ENCODE data around the gene FLOT2. TPM values are rescaled to one million over a fixed set of nuclear protein-coding genes. Genes with fewer than 3 reads are reported as not detected.
"Not testable (repeated sequence)": the region's sequence is repeated elsewhere in the genome, so short reads cannot be mapped to it uniquely, and the experiment has no call there.

Gene FLOT2
- polyA plus RNA-seq, 3 donors from 2014 or later = 275 to 360 (median 296) TPM

DNA sequence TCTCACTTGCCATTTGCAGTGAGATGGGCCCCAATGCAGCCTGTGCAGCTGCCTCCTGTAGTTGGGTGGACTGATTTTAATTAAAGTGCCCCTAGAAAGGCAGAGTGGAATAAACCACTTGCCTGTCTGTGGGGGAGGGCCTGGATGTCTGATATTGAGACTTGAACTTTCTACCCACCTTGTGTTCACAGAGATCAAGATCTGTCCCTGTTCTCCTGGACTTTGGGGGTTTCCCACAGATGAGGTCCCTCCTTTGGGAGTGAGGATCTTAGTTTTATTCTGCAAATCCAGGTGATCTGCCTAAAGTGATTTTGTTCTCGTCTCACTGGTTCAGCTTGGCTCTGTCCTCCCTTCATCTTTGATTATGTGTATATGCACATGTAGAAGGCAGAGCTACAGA, 13.0 kb upstream of the FLOT2 start:
- H3K4me3 Mint-ChIP-seq = no peak overlapping the region
- H3K27ac Mint-ChIP-seq = no peak overlapping the region
- H3K9me3 Mint-ChIP-seq = no peaks in the 10 kb centered on the region
- no peaks in the 10 kb centered on the region for H3K4me1 Mint-ChIP-seq
- peaks cover 2 to 6% (median 3%) of the 10 kb centered on the region in 3 donors for H3K27me3 Mint-ChIP-seq (ENCODE audit: low read depth in 3 of 3)
- DNase-seq = no peak
- peaks cover 14 to 63% (median 32%) of the 10 kb centered on the region in 3 donors for H3K36me3 Mint-ChIP-seq

DNA sequence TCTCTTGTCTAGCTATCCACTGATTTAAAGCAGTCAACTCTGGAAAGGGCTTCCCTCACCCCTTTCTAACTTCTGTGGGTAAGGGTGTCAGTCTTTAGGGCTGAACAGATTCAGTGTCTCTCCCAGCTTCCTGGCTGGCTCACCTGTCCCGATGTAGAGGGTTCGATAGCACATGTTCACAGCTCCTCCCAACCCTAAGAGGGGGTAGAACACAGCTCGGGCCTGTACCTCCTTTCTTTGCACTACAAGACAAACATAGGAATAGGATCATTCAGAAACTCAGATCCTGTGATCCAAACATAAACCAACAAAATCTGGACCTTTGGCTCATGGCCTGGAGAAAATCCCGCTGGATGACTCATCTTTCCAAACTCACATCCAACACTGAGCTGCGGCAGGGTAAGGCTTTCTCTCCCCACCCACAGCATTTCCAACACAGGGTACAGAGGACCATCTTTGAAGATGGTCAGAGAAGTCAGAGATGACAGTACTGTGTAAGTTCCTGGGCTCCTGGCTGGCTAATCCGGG, 11.2 kb upstream of the FLOT2 start:
- peaks cover 3 to 7% of the 10 kb centered on the region in 2 donors for H3K4me1 Mint-ChIP-seq
- H3K27ac Mint-ChIP-seq = peak overlapping the region in 2 of 6 donors; percentile 17 to 35
- DNase-seq = no peak
- peaks cover 6 to 50% (median 22%) of the 10 kb centered on the region in 3 donors for H3K36me3 Mint-ChIP-seq
- H3K27me3 Mint-ChIP-seq (ENCODE audit: low read depth in 3 of 3) = peaks cover 3 to 7% (median 4%) of the 10 kb centered on the region in 3 donors
- no peak overlapping the region for H3K4me3 Mint-ChIP-seq
- no peaks in the 10 kb centered on the region for H3K9me3 Mint-ChIP-seq

DNA sequence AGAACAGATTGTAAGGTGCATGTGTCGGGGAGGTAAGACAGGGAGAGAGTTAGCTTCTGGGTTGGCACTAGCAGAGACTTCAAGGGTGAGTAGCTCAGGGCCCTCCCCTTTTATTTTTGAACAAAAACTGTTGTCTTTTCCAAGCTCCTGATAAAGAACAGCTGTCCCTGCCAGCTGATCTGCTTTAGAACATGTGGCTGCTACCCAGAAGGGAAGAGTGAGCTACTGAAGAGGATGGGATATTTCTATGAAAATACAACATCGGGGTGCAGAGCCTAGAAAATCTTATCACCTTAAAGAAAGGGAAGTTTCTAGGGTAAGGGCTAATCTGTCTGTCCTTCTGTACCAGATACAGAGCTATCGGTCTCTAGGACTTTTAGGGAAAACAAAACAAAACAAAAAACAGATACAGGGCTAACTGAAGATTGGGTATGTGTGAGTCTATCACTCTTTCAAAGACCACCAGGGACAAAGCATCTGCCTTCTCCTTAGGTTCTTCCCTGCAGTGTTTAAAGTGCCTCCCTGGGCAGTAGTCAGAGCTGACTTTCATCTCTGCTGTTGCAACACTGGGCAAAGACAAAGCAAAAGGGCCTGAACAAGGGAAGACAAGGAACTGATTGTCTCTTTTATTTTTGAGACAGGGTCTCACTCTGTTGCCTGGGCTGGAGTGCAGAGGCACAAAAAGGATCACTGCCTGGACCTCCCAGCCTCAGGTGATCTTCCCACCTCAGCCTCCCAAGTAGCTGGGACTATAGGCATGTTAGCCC, 10.4 kb upstream of the FLOT2 start:
- H3K27me3 Mint-ChIP-seq (ENCODE audit: low read depth in 3 of 3) = peaks cover 3 to 6% (median 5%) of the 10 kb centered on the region in 3 donors
- DNase-seq = no peak
- H3K27ac Mint-ChIP-seq = peak overlapping the region in 5 of 6 donors; percentile 23 to 64 (median 58)
- no peak overlapping the region for H3K4me3 Mint-ChIP-seq
- no peaks in the 10 kb centered on the region for H3K9me3 Mint-ChIP-seq
- H3K4me1 Mint-ChIP-seq = peaks cover 7 to 14% of the 10 kb centered on the region in 2 donors
- H3K36me3 Mint-ChIP-seq = peaks cover 6 to 43% (median 21%) of the 10 kb centered on the region in 3 donors

DNA sequence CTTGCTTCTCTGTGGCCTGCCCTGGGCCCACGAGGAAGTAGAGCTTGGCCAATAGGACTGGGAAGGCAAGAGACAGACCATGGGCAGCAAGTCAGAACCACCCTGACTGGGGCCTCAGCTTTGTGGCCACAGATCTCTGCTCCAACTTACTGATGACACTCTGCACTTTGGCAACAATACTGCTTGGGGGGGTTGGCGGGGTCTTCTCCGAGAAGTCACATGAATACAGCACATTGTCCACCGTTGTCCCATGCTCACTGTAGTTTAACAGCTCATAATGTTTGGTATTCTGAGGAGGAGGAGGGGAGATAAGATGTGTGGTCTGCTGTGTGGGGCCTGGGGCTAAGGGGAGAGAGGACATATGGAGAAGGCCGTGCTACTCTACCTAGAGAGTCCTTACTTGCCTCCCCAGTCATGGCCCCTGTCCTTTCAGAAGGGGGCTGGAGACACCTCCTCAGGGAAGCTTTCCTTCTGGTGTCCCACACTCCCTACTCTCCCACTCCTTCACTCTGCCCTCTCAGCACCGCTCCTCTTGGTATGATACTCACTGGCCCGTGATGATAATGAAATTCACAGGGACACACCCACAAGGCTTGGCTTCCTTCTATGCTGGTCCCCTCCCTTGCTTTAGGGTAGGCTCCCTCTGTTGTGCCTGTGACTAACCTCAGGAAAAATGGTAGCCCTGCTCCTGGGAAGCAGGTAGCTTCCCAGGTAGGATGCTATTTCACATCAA, 9.3 kb upstream of the FLOT2 start:
- no peak for DNase-seq
- Mint-ChIP-seq H3K4me3 (no peak overlapping the region), H3K9me3 (no peaks in the 10 kb centered on the region), H3K27ac (peak overlapping the region in 5 of 6 donors; percentile 34 to 58 (median 46)), H3K36me3 (peaks cover 10 to 37% (median 18%) of the 10 kb centered on the region in 3 donors), H3K4me1 (peaks cover 11 to 19% of the 10 kb centered on the region in 2 donors), H3K27me3 (ENCODE audit: low read depth in 3 of 3) (peaks cover 4 to 8% (median 5%) of the 10 kb centered on the region in 3 donors)

DNA sequence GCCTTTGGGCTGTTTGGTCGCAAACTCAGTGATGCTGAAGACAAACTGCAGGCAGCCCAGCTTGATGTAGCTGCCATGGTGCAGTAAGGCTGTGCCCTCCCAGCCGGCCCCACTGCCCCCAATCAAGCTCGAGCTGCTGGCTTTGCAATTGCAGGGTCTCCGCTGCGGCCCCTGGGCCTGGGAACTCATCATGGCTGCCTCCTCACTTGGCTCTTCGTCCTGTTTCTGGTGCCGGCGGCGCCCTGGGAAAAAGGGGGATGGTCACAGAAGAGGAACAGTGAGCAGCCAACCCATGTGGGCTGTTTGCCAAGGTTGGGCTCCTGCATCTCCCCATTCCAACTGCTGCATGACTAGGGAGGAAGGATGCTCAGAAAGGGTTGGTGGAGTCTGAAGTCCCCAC, 8.7 kb upstream of the FLOT2 start:
- Mint-ChIP-seq H3K9me3 (no peaks in the 10 kb centered on the region), H3K36me3 (peaks cover 10 to 37% (median 18%) of the 10 kb centered on the region in 3 donors), H3K4me3 (no peak overlapping the region), H3K27me3 (ENCODE audit: low read depth in 3 of 3) (peaks cover 4 to 8% (median 5%) of the 10 kb centered on the region in 3 donors), H3K27ac (peak overlapping the region in 2 of 6 donors; percentile 45 to 48), H3K4me1 (peaks cover 15 to 25% of the 10 kb centered on the region in 2 donors)
- no peak for DNase-seq

DNA sequence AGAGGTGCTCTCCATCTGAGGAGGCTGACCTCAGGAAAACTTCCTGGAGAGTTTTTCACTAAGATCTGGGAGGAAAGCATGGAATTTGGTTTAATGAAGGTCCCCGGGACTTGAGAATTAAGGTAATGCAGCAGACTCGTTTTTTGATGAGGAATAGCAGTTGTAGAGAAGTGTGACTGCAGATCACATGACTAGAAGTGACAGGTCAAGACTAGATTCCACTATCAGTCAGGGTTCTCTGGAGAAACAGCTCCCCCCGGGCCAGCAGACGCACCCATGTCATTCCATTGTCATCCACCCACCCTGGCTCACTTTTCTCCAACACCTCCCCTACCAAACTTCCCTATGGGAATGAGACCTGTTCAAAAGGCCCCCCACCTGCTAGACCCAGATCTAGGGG, 7.3 kb upstream of the FLOT2 start:
- H3K36me3 Mint-ChIP-seq = peaks cover 9 to 22% (median 15%) of the 10 kb centered on the region in 3 donors
- H3K9me3 Mint-ChIP-seq = no peaks in the 10 kb centered on the region
- H3K27ac Mint-ChIP-seq = peak overlapping the region in 5 of 6 donors; percentile 8 to 78 (median 27)
- DNase-seq = no peak
- H3K4me3 Mint-ChIP-seq = no peak overlapping the region
- peaks cover 4 to 8% (median 5%) of the 10 kb centered on the region in 3 donors for H3K27me3 Mint-ChIP-seq (ENCODE audit: low read depth in 3 of 3)
- peaks cover 23 to 31% of the 10 kb centered on the region in 2 donors for H3K4me1 Mint-ChIP-seq

DNA sequence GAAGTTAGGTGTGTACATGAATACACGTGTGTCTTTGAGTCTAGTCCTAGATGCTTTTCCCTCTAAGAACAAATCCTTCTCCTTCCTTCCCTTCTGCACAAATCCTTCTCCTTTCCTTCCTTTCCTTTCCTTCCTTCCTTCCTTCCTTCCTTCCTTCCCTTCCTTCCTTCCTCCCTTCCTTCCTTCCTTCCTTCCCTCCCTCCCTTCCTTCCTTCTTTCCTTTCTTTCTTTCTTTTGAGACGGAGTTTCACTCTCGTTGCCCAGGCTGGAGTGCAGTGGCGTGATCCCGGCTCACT, 6.0 kb upstream of the FLOT2 start:
- H3K27me3 Mint-ChIP-seq (ENCODE audit: low read depth in 3 of 3); DNase-seq; H3K9me3 Mint-ChIP-seq: not testable (repeated sequence)
- H3K36me3 Mint-ChIP-seq = peaks cover 9 to 17% (median 9%) of the 10 kb centered on the region in 3 donors
- peaks cover 30 to 43% of the 10 kb centered on the region in 2 donors for H3K4me1 Mint-ChIP-seq
- H3K27ac Mint-ChIP-seq = peak overlapping the region; percentile 49 to 81 (median 78)
- H3K4me3 Mint-ChIP-seq = peak overlapping the region; percentile 63 to 89 (median 70)

DNA sequence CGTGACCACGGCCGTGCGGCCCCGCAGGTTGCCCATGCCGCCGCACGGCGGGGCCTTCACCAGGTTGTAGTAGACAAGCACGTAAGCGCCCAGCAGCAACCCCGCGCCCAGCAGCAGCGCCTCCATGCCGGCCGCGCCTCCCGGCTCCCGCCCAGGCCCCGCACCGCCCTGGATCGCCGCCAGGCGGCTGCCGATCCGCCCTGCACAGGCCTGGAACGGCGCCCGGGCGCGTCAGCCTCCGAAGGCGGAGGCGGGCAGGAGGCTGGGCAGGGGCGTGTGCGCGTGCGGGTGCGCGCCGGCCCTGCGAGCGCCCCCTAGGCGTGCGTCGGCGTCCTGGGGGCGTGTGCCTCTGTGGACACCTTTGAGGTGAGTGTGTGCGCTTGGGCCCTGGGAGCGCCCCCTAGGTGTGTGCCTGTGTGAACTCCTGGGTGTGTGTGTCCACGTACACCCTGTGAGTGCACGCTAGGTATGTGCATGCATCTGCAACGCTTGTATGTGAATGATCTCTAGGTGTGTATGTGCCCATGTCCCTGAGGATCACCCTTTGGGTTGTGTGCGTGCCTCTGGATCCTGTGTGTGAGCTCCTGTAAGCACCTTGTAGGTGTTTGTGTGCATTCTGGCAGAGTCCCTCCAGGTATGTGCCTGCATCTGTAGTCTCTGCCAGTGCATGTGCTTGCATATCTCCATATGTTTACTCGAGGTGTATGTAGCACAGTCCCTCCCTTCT, 5.4 kb upstream of the FLOT2 start, which contains the start of gene DHRS13:
TSS of gene DHRS13 (minus strand) at position 261 of the 727 bp plus-strand sequence. CDS start at position 126, 135 bp downstream.
- DNase-seq = peak; percentile 93 to 95 (median 94)
- no peaks in the 10 kb centered on the region for H3K9me3 Mint-ChIP-seq
- peak within 1 kb of the TSS; percentile 81 to 97 (median 89) for H3K4me3 Mint-ChIP-seq
- H3K36me3 Mint-ChIP-seq = peaks cover 9 to 17% (median 9%) of the 10 kb centered on the region in 3 donors
- peak within 1 kb of the TSS; percentile 88 to 96 (median 92) for H3K27ac Mint-ChIP-seq
- H3K4me1 Mint-ChIP-seq = peaks cover 34 to 46% of the 10 kb centered on the region in 2 donors
- H3K27me3 Mint-ChIP-seq (ENCODE audit: low read depth in 3 of 3) = peaks cover 4 to 8% (median 7%) of the 10 kb centered on the region in 3 donors

DNA sequence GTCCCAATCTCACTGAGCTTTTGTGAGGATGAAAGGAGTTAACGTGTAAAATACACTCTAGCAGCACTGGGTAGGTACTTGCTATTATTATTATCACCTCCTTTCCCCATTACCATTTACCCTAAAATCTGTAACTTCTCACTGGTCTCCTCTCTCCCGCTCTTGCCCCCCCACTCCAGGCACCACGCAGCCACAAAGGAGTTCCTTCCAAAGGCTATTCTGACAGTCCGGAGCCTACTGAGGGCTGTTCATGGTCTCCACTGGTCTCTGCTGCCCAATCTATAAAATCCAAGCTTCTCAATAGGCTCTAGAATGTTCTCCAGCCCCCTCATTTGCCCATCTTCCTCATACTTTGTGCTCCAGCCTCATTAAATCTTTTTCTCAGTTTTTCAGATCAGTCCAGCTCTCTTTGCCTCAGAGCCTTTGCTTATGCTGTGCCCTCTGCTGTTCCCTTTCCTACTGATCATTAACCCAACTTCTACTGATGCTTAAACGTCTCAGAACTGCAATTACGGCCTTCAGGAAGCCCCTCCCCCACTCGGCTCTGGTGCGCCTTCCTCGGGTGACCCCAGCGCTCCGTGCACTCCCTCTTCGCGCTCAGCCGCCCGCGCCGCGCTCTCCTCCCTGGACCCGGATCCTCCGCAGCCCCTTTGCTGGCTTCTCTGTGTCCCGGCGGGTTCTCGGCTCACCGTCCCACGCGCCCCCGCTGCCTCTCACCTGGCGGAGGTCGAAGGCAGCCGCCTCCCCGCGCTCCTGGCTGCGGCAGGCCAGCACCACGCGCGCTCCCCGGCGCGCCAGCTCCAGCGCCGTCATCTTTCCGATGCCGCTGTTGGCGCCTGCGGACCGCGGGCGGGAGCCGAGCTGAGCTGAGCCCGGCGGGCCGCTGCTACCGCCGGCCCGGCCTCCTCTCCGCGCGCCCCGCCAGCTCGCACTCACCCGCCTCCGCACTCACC, 4.6 kb upstream of the FLOT2 start:
- Mint-ChIP-seq H3K36me3 (peaks cover 7 to 9% (median 8%) of the 10 kb centered on the region in 3 donors), H3K27me3 (ENCODE audit: low read depth in 3 of 3) (peaks cover 4 to 12% (median 6%) of the 10 kb centered on the region in 3 donors), H3K4me1 (peaks cover 38 to 50% of the 10 kb centered on the region in 2 donors)

DNA sequence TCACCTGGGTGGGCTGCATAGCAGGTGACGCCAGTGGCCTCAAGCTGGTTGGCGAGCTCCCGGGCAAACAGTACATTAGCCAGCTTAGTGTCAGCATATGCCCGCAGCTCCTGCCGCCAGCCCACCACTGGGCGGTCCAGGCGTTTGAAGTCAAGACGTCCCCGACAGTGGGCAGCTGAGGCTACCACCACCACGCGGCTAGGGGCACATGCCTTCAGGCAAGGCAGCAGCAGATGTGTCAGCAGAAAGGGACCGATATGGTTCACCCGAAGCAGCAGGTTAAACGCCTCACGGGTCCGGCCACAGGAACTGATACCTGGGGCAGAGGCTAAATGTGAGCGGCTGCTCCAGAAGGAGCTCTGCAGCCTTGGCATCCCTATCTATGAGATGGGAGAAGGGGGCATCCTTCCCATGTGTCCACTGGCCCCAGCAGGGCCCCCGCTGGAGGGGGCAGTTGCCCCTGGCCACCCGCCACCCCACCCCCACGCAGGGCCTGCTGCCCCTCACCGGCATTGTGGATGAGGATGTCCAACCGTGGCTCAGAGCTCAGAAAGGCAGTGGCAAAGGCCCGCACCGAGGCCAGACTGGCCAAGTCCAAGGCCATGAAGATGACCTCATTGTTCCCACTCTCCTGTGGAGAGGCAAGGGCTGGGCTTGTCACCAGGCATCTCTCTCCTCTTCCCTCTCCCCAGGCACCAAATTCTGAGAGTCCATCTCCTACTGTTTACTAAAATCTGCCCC, 3.6 kb upstream of the FLOT2 start:
- peak overlapping the region in 4 of 5 donors; percentile 81 to 90 (median 89) for H3K4me3 Mint-ChIP-seq
- no peak for DNase-seq
- H3K36me3 Mint-ChIP-seq = peaks cover 0 to 9% (median 0%) of the 10 kb centered on the region in 3 donors
- H3K4me1 Mint-ChIP-seq = peaks cover 46 to 59% of the 10 kb centered on the region in 2 donors
- H3K27me3 Mint-ChIP-seq (ENCODE audit: low read depth in 3 of 3) = peaks cover 1 to 17% (median 6%) of the 10 kb centered on the region in 3 donors
- peak overlapping the region in 5 of 6 donors; percentile 88 to 96 (median 92) for H3K27ac Mint-ChIP-seq
- no peaks in the 10 kb centered on the region for H3K9me3 Mint-ChIP-seq

More for the DNA sequence above, 4.6 kb upstream of the FLOT2 start:
- Mint-ChIP-seq H3K4me3 (peak overlapping the region; percentile 81 to 97 (median 89)), H3K27ac (peak overlapping the region; percentile 88 to 96 (median 92)), H3K9me3 (no peaks in the 10 kb centered on the region)
- peak in 1 of 3 donors; percentile 44 for DNase-seq

DNA sequence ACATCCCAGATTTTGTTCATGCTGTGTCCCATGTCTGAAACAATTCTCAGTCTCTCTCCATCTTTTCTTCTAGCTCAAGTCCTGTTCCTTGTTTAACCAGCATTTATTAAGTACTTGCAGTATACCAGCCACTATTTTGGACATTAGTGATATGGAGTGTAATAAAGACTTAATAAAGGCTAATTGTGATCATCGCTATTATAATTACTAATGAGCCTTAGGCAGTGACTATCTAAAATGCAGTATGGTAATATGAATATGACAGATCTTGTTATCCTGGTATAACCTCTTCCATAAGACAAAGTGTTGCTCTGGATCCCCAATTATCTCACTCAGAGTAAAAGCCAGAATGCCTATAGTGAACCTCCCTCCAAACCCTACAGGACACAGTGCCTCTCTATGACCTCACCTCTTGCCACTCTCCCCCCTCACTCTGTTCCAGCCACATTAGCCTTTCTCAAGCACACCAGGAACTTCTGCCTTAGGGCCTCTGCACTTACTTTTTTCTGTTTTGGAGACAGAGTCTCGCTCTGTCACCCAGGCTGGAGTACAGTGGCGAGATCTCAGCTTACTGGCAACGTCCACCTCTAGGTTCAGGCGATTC, 1.8 kb upstream of the FLOT2 start:
- Mint-ChIP-seq H3K4me1 (peaks cover 54 to 71% of the 10 kb centered on the region in 2 donors), H3K4me3 (peak overlapping the region; percentile 30 to 73 (median 61)), H3K27me3 (ENCODE audit: low read depth in 3 of 3) (peaks cover 1 to 17% (median 4%) of the 10 kb centered on the region in 3 donors), H3K27ac (peak overlapping the region; percentile 53 to 93 (median 80)), H3K36me3 (peaks cover 0 to 9% (median 0%) of the 10 kb centered on the region in 3 donors), H3K9me3 (no peaks in the 10 kb centered on the region)
- no peak for DNase-seq

Measured in immature natural killer cell (primary cell).